HG02678 (cell line): ENCODE results near the gene STXBP4.

ENCODE experiments used
- ATAC-seq: cut with Tn5 transposase; IDR thresholded peaks from one replicate; pipeline ENCODE4 v1.9.1; 2021; ENCODE audit warnings: mild to moderate bottlenecking, moderate library complexity; ENCODE audit not compliant: unreplicated experiment

STXBP4 gene

GRCh38 chr17:55110521-55110920, 142.0 kb downstream of the STXBP4 start:
- no peak for ATAC-seq

GRCh38 chr17:55114283-55114682, 145.7 kb downstream of the STXBP4 start:
- ATAC-seq: no peak

- ATAC-seq: no peak
These were observed 147.9 kb downstream of the STXBP4 start for GRCh38 chr17:55116440-55116914.

- ATAC-seq: no peak
These were observed 148.6 kb downstream of the STXBP4 start for GRCh38 chr17:55117164-55117563.

- no peak for ATAC-seq
These were observed 152.1 kb downstream of the STXBP4 start for GRCh38 chr17:55120651-55121050.

GRCh38 chr17:55121268-55121667, 152.7 kb downstream of the STXBP4 start:
- ATAC-seq: no peak

- ATAC-seq: no peak
These were observed 153.5 kb downstream of the STXBP4 start for GRCh38 chr17:55122114-55122513.

- no peak for ATAC-seq
These were observed 156.3 kb downstream of the STXBP4 start for GRCh38 chr17:55124730-55125360.

GRCh38 chr17:55133583-55133982, 165.0 kb downstream of the STXBP4 start:
- no peak for ATAC-seq

- no peak for ATAC-seq
These were observed 166.1 kb downstream of the STXBP4 start for GRCh38 chr17:55134486-55135157.

- ATAC-seq: no peak
These were observed 172.2 kb downstream of the STXBP4 start for GRCh38 chr17:55140809-55141208.

- ATAC-seq: no peak
These were observed 176.0 kb downstream of the STXBP4 start for GRCh38 chr17:55144518-55144917.

- no peak for ATAC-seq
These were observed 180.9 kb downstream of the STXBP4 start for GRCh38 chr17:55149485-55149884.

- ATAC-seq: no peak
These were observed 183.7 kb downstream of the STXBP4 start for GRCh38 chr17:55152236-55152635.

- ATAC-seq: no peak
These were observed 185.5 kb downstream of the STXBP4 start for GRCh38 chr17:55154101-55154500.

- no peak for ATAC-seq
These were observed 187.4 kb downstream of the STXBP4 start for GRCh38 chr17:55155856-55156560.

- ATAC-seq: no peak
These were observed 188.6 kb downstream of the STXBP4 start for GRCh38 chr17:55157165-55157564.

GRCh38 chr17:55158439-55158838, 189.9 kb downstream of the STXBP4 start:
- no peak for ATAC-seq

- no peak for ATAC-seq
These were observed 190.7 kb downstream of the STXBP4 start for GRCh38 chr17:55159251-55159650.

GRCh38 chr17:55160501-55160900, 191.9 kb downstream of the STXBP4 start:
- no peak for ATAC-seq

- no peak for ATAC-seq
These were observed 193.5 kb downstream of the STXBP4 start for GRCh38 chr17:55161935-55162555.

GRCh38 chr17:55162556-55162946, 194.0 kb downstream of the STXBP4 start:
- no peak for ATAC-seq
